Activated T-helper 1 cell treated with anti-CD3 and anti-CD28 coated beads, Interleukin-12 subunit alpha, Interleukin-12 subunit beta, Interleukin-2, Interleukin-4 antibody, amounts not matched to agents 30 ng/mL and 10 ng/mL and 1 ng/mL, durations not matched to agents 14 hours and 24 hours and 36 hours (primary cell): ENCODE results near the gene GJB5. TPM values are rescaled to one million over a fixed set of nuclear protein-coding genes. Genes with fewer than 3 reads are reported as not detected.

Source experiments
- DNase-seq: peaks from one replicate; pipeline ENCODE4 v3.0.0; 2021; ENCODE audit warnings: low spot score
- H3K27ac Mint-ChIP-seq: one replicate; pipeline ENCODE4 v1.8.0; 2021; ENCODE audit warnings: mild to moderate bottlenecking, mixed read lengths
- H3K27me3 Mint-ChIP-seq: one replicate; pipeline ENCODE4 v1.8.0; 2022; ENCODE audit warnings: mild to moderate bottlenecking, moderate library complexity, mixed read lengths; ENCODE audit not compliant: insufficient read depth
- H3K36me3 Mint-ChIP-seq: one replicate; pipeline ENCODE4 v1.8.0; 2021; ENCODE audit warnings: low read depth, mixed read lengths
- H3K4me1 Mint-ChIP-seq: one replicate; pipeline ENCODE4 v1.8.0; 2021; ENCODE audit warnings: low read depth, mixed read lengths
- H3K4me3 Mint-ChIP-seq: one replicate; pipeline ENCODE4 v1.8.0; 2021; ENCODE audit warnings: mild to moderate bottlenecking, moderate library complexity, mixed read lengths
- H3K9me3 Mint-ChIP-seq: one replicate; pipeline ENCODE4 v1.8.0; 2021; ENCODE audit warnings: mixed read lengths
- intact Hi-C: fragments of 100-400 bp; cut with micrococcal nuclease; formaldehyde crosslinking; loops from one replicate; pipeline ENCODE4 v1.15.1; 2024
- total RNA-seq: library from RNA; stranded (reverse); gene quantifications from 2 replicates; pipeline ENCODE4 v1.2.3, GENCODE V29; 2022

The GJB5 gene
- total RNA-seq, 1 donor from 2014 or later: not detected

DNA sequence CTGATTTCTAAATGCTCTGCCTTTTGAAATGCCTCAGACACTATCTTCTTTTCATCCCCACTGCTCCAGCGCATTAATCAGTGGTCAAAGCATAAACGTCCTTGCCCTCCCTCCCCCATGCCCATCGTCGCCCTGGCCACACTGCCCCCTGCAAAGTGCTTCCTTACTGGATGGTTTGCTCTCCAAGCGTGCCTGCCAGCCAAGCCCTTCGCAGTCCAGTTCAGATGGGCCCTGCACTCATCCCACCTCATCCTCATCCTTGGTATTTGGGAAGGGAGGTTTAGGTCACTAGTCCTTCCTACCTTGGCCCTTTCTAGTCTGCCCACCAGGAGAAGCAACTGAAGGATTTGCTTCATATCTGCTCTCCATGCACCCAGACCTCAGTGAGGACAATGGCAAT, 41.1 kb downstream of the GJB5 start:
- DNase-seq: no peak
- no peak overlapping the region for H3K27ac Mint-ChIP-seq
- intact Hi-C loops: no loop called here
- no peaks in the 10 kb centered on the region for H3K36me3 Mint-ChIP-seq
- peaks cover 8% of the 10 kb centered on the region for H3K27me3 Mint-ChIP-seq
- H3K9me3 Mint-ChIP-seq: no peaks in the 10 kb centered on the region
- no peak overlapping the region for H3K4me3 Mint-ChIP-seq
- H3K4me1 Mint-ChIP-seq: peaks cover 22% of the 10 kb centered on the region

DNA sequence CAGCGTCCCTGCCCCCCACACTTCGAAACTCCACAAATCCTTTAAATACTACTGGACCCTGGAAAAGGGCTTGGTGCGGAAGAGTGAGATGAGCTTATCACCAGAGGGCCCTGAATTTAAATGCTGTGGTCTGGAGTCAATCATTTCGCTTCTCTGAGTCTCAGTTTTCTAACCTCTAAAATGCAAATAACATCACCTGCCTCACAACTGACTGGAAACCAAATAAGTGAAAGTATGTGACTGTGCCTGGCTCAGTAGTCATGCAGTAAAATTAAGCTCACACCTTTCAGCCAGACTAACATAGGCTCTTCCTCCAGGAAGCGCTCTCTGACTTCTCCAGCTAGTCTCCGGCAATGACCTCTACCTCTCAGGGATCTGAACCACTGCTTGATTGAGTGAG, 42.1 kb downstream of the GJB5 start:
- H3K27me3 Mint-ChIP-seq: peaks cover 5% of the 10 kb centered on the region
- peaks cover 19% of the 10 kb centered on the region for H3K4me1 Mint-ChIP-seq
- no peak overlapping the region for H3K4me3 Mint-ChIP-seq
- no peak overlapping the region for H3K27ac Mint-ChIP-seq
- intact Hi-C loops: no loop called here
- no peaks in the 10 kb centered on the region for H3K36me3 Mint-ChIP-seq
- H3K9me3 Mint-ChIP-seq: no peaks in the 10 kb centered on the region
- no peak for DNase-seq

DNA sequence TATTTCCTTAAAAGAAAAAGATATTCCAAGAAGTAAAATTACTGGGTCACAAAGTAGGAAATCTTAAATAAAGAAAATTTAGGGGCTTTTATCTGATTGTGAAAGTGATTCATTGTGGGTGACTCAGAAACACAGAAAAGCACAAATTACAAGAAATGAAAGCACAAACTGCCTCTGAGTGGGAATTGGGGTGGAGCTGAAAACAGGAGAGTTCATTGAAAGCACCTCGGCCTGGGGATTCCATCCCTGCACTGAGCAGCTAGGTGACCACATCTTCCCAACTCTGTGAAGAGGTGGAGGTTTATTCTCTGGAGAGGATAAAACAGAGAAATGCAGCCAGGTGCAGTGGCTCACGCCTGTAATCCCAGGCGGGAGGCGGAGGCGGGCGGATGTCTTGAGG, 45.4 kb downstream of the GJB5 start:
- Mint-ChIP-seq H3K4me3 (no peak overlapping the region), H3K36me3 (no peaks in the 10 kb centered on the region), H3K9me3 (peaks cover 3% of the 10 kb centered on the region), H3K4me1 (peaks cover 12% of the 10 kb centered on the region), H3K27me3 (peaks cover 2% of the 10 kb centered on the region), H3K27ac (no peak overlapping the region)
- intact Hi-C loops: no loop called here
- DNase-seq: no peak

DNA sequence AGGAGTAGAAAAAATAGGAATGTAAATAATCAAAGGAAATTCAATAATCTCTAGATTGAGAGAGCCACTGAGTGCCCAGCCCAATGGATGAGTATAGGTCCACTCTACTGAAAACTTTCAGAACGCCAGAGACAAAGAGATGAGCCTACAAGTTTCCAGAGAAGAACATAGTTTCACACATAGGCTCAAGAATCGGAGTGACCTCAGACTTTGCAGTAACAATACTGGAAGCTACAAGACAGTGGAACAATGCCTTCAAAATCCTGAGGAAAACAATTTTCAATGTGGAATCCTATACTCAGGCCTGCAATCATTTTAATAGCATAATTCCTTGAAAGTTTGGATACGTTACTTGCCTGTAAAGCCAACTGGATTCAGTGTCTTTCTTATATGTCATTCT, 48.9 kb downstream of the GJB5 start:
- no peak overlapping the region for H3K4me3 Mint-ChIP-seq
- intact Hi-C loops: no loop called here
- H3K36me3 Mint-ChIP-seq: no peaks in the 10 kb centered on the region

DNA sequence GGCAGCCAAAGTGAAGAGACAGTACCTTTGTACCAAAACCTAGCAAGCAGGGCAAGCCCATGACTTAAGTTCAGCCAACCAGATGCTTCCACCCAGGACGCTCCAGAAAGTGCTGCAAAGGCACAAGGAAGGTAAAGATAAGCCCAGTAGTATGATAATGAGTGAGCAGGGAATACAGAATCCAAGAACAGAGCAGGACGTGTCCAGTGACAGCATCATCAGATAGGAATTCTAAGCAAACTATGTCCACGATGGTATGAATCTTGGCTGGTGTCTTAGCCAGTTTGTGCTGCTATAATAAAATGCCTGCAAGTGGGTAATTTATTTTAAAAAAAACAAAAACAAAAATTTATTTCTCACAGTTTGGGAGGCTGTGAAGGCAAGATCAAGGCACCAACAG, 51.5 kb downstream of the GJB5 start:
- Mint-ChIP-seq H3K4me1 (no peaks in the 10 kb centered on the region), H3K27me3 (no peaks in the 10 kb centered on the region), H3K4me3 (no peak overlapping the region), H3K9me3 (peaks cover 14% of the 10 kb centered on the region), H3K36me3 (no peaks in the 10 kb centered on the region), H3K27ac (no peak overlapping the region)
- no peak for DNase-seq
- intact Hi-C loops: no loop called here

More for the DNA sequence above, 48.9 kb downstream of the GJB5 start:
- H3K27ac Mint-ChIP-seq: no peak overlapping the region
- DNase-seq: no peak
- H3K4me1 Mint-ChIP-seq: peaks cover 12% of the 10 kb centered on the region
- H3K9me3 Mint-ChIP-seq: peaks cover 3% of the 10 kb centered on the region
- no peaks in the 10 kb centered on the region for H3K27me3 Mint-ChIP-seq

Other genes starting within 250 kb of the GJB5 start
- gene GJB4, start 4.7 kb downstream of the GJB5 start, total RNA-seq: not detected in 2 replicates
- not detected in 2 replicates for gene GJB3, start 26.2 kb downstream of the GJB5 start, total RNA-seq
- gene GJA4, start 38.0 kb downstream of the GJB5 start, total RNA-seq: not detected in 2 replicates
- gene SMIM12, start 104.7 kb downstream of the GJB5 start, total RNA-seq: 62.4 and 66.2 TPM in 2 replicates
- gene DLGAP3, start 174.6 kb downstream of the GJB5 start, total RNA-seq: 0.65 and 0.93 TPM in 2 replicates
- gene TMEM35B, start 230.3 kb downstream of the GJB5 start, total RNA-seq: 22.1 and 22.6 TPM in 2 replicates